Hepatocyte (in vitro differentiated cells): ENCODE measurements around the gene SLC6A11. TPM values are rescaled to one million over a fixed set of nuclear protein-coding genes. Genes with fewer than 3 reads are reported as not detected.

Experiments
- DNase-seq: peaks from one replicate; pipeline ENCODE4 v3.0.0-alpha.2; 2016; ENCODE audit warnings: low spot score
- H2AFZ ChIP-seq: fragments of 200-600 bp; sonication (generic); 2 replicates; pipeline ENCODE4 v1.6.0; 2016; ENCODE audit warnings: antibody characterized with exemption, mild to moderate bottlenecking
- H3K27ac ChIP-seq: fragments of 200-600 bp; sonication (generic); 2 replicates; pipeline ENCODE4 v1.5.1; 2016; ENCODE audit warnings: mild to moderate bottlenecking
- H3K27me3 ChIP-seq: fragments of 200-600 bp; sonication (generic); 2 replicates; pipeline ENCODE4 v1.6.1; 2016
- H3K36me3 ChIP-seq: fragments of 200-600 bp; sonication (generic); replicated peaks from 2 replicates; pipeline ENCODE4 v1.5.1; 2016; ENCODE audit warnings: low read depth; ENCODE audit not compliant: insufficient read depth
- H3K4me1 ChIP-seq: fragments of 200-600 bp; sonication (generic); 2 replicates; pipeline ENCODE4 v1.5.1; 2016; ENCODE audit warnings: mild to moderate bottlenecking, moderate library complexity; ENCODE audit not compliant: insufficient read depth
- H3K4me2 ChIP-seq: fragments of 200-600 bp; sonication (generic); 2 replicates; pipeline ENCODE4 v1.6.0; 2016
- H3K4me3 ChIP-seq: fragments of 200-600 bp; sonication (generic); 2 replicates; pipeline ENCODE4 v1.5.1; 2016; ENCODE audit warnings: mild to moderate bottlenecking
- H3K79me2 ChIP-seq: fragments of 200-600 bp; sonication (generic); 2 replicates; pipeline ENCODE4 v1.6.0; 2017; ENCODE audit warnings: mild to moderate bottlenecking
- H3K9me2 ChIP-seq: fragments of 200-600 bp; sonication (generic); replicated peaks from 2 replicates; pipeline ENCODE4 v1.6.0; 2017; ENCODE audit warnings: mild to moderate bottlenecking; ENCODE audit not compliant: insufficient read depth
- H3K9me3 ChIP-seq: fragments of 200-600 bp; sonication (generic); 2 replicates; pipeline ENCODE4 v1.5.1; 2016; ENCODE audit warnings: low read depth, mild to moderate bottlenecking
- H4K20me1 ChIP-seq: fragments of 200-600 bp; sonication (generic); 2 replicates; pipeline ENCODE4 v1.6.0; 2016; ENCODE audit warnings: mild to moderate bottlenecking; ENCODE audit not compliant: insufficient read depth, poor library complexity, severe bottlenecking
- EZH2 ChIP-seq: fragments of 200-600 bp; sonication (generic); IDR thresholded peaks from 2 replicates; pipeline ENCODE4 v1.6.1; 2016; ENCODE audit warnings: antibody characterized with exemption, mild to moderate bottlenecking, borderline replicate concordance
- EZH2phosphoT487 ChIP-seq: fragments of 200-600 bp; sonication (generic); IDR thresholded peaks from one replicate; pipeline ENCODE4 v1.6.1; 2018; ENCODE audit warnings: antibody characterized with exemption, mild to moderate bottlenecking, low read depth, moderate library complexity; ENCODE audit not compliant: unreplicated experiment, severe bottlenecking
- whole genome bisulfite sequencing: methylation state at CpG from one replicate; pipeline ENCODE4 v1.1.6; 2016; ENCODE audit warnings: low lambda C conversion rate; ENCODE audit errors: missing lambda C conversion rate; 5-methylcytosine and 5-hydroxymethylcytosine counted together
- polyA plus RNA-seq: library from polyadenylated mRNA; unstranded; fragments of >200 nt; fragmentation: Nextera tagmentation; extraction: Ambion mirVana; gene quantifications from 2 replicates; pipeline ENCODE4 v1.2.1, GENCODE V29; 2016
- total RNA-seq: library from RNA; depleted of rRNA; stranded (reverse); fragments of >200 nt; gene quantifications from 2 replicates; pipeline ENCODE4 v1.2.3, GENCODE V29; 2014
- TF ChIP-seq, protein P1 (sequence below): fragments of 200-600 bp; sonication (generic); IDR thresholded peaks from 2 replicates; pipeline ENCODE4 v1.5.1; 2016; ENCODE audit warnings: antibody characterized with exemption, mild to moderate bottlenecking; ENCODE audit not compliant: poor library complexity

The SLC6A11 gene
- total and polyA plus RNA-seq, 2 experiments from 2014 or later, result 1.5 to 1.7 TPM

DNA sequence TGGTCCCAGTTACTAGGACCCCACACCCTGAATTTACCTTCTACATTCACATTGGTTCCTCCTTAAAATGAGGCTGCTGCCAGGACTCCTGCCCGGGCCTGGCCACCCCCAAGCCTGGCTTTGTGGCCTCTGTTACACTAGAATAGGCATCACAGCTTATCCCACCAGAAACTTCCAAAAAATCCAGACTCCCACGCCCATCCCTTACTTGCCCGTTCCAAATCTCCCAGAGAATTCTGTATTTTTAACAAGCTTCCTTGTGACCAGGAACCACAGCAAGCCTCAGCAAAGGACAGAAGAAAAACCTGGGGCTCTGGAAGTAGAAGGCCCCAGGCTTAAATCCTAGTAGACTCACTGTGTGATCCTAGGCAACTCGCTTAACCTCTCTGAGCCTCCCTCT, 140.5 kb downstream of the SLC6A11 start:
- Histone ChIP-seq H2AFZ (no peak overlapping the region), H3K36me3 (no peaks in the 10 kb centered on the region), H3K4me2 (no peak overlapping the region), H3K4me3 (no peak overlapping the region), H3K9me3 (no peaks in the 10 kb centered on the region), H3K27ac (no peak overlapping the region), H3K4me1 (no peaks in the 10 kb centered on the region), H3K79me2 (no peaks in the 10 kb centered on the region), H3K27me3 (no peaks in the 10 kb centered on the region), H3K9me2 (no peaks in the 10 kb centered on the region), H4K20me1 (no peaks in the 10 kb centered on the region)
- 75% methylated on average over 4 of the region's 4 CpGs for WGBS
- no peak for TF ChIP-seq EZH2phosphoT487
- TF ChIP-seq, protein P1, sequence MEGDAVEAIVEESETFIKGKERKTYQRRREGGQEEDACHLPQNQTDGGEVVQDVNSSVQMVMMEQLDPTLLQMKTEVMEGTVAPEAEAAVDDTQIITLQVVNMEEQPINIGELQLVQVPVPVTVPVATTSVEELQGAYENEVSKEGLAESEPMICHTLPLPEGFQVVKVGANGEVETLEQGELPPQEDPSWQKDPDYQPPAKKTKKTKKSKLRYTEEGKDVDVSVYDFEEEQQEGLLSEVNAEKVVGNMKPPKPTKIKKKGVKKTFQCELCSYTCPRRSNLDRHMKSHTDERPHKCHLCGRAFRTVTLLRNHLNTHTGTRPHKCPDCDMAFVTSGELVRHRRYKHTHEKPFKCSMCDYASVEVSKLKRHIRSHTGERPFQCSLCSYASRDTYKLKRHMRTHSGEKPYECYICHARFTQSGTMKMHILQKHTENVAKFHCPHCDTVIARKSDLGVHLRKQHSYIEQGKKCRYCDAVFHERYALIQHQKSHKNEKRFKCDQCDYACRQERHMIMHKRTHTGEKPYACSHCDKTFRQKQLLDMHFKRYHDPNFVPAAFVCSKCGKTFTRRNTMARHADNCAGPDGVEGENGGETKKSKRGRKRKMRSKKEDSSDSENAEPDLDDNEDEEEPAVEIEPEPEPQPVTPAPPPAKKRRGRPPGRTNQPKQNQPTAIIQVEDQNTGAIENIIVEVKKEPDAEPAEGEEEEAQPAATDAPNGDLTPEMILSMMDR, result no peak
- TF ChIP-seq EZH2, result no peak
- no peak for DNase-seq

DNA sequence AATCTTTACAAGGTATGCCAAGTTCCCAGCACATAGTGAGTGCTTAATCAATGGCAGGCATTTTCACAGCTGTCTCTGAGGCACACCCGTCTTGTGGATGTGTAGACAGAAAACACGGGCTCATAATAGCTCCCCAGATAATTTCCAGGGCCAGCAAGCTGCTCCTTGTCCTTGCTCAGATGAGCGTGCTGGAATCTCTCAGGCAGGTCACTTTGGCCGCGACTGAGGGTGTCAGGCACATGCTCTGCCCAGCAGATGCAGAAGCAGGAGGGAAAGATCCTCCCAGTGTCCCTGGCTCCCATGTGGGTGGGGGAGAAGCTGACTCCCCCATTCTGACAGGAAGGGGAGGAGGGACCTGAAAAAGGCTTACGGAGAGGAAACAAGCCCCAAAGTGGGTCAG, 141.0 kb downstream of the SLC6A11 start:
- no peaks in the 10 kb centered on the region for H3K4me1 ChIP-seq
- no peaks in the 10 kb centered on the region for H3K27me3 ChIP-seq
- WGBS, result 72% methylated on average over 6 of the region's 6 CpGs
- no peaks in the 10 kb centered on the region for H3K79me2 ChIP-seq
- H3K4me2 ChIP-seq, result no peak overlapping the region
- no peak for TF ChIP-seq EZH2
- no peak for TF ChIP-seq EZH2phosphoT487
- TF ChIP-seq, protein P1, result no peak
- H3K27ac ChIP-seq, result no peak overlapping the region
- no peaks in the 10 kb centered on the region for H3K9me3 ChIP-seq
- H2AFZ ChIP-seq, result no peak overlapping the region
- H3K36me3 ChIP-seq, result no peaks in the 10 kb centered on the region
- DNase-seq, result no peak
- H3K4me3 ChIP-seq, result no peak overlapping the region
- H3K9me2 ChIP-seq, result no peaks in the 10 kb centered on the region
- no peaks in the 10 kb centered on the region for H4K20me1 ChIP-seq

DNA sequence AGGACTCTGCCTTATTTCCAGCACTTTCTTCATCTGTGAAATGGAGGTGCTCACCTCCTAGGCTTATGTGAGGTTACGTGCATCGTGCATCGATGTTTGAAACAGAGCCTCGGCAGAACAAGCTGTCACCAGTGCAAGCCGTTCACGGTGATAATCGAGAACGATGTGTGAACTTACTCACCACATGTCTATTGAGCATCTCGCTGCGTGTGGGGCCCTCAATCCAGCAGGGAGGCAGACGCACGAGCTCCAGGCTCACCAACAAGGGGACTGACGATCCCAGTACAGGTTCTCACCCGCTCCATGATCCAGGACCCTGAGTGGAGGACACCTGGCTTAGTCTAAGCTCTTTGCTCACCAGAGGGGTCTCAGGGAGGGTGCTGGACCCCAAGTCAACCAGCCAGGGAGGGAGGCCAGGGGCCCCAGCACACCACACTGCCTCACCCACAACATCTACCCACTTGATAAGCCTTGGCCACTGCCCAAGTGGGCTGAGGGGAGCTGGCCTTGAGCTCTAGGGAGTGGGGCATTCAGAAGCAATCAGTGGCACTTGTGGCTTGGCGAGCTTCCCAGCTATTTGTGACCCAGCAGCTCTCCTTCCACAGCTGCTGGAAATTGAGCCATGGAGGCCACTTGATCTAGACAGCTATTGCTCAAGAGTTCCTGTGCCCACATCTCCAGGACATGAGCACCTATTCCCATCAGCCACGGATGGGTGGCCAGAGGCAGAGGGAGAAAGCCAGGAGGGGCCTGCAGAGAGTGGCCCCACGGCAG, 142.1 kb downstream of the SLC6A11 start:
- Histone ChIP-seq H3K27me3 (no peaks in the 10 kb centered on the region), H3K9me2 (no peaks in the 10 kb centered on the region), H3K36me3 (no peaks in the 10 kb centered on the region), H4K20me1 (no peaks in the 10 kb centered on the region), H3K27ac (no peak overlapping the region), H3K79me2 (no peaks in the 10 kb centered on the region), H3K9me3 (no peaks in the 10 kb centered on the region), H2AFZ (no peak overlapping the region), H3K4me1 (no peaks in the 10 kb centered on the region), H3K4me3 (no peak overlapping the region), H3K4me2 (no peak overlapping the region)
- TF ChIP-seq EZH2phosphoT487, result no peak
- TF ChIP-seq EZH2, result no peak
- TF ChIP-seq, protein P1, result no peak
- DNase-seq, result no peak
- 85% methylated on average over 17 of the region's 17 CpGs for WGBS
